ENCODE measurements around the gene MITF.

Gene MITF

DNA sequence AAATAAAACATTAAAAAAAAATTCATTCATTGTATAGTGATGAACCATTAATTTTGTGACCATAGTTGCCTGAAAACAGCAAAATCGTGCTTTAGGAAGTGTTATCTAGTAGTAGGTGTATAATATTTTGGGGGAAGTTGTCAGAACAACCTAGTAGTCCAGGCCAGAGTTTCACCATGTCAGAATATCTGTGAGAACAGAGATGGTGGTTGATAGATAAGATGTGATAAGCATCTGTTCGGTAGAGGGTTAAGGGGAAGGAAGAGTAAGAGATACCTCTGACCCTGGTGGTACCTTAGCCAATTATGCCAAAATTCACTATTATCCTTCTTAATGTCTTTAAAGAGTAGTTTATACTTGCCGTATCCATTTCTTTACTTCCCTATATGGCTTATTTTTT, 113.8 kb downstream of the MITF start:
- DNase-seq (ENCODE audit: low spot score) = no peak
- TF ChIP-seq, protein P1, sequence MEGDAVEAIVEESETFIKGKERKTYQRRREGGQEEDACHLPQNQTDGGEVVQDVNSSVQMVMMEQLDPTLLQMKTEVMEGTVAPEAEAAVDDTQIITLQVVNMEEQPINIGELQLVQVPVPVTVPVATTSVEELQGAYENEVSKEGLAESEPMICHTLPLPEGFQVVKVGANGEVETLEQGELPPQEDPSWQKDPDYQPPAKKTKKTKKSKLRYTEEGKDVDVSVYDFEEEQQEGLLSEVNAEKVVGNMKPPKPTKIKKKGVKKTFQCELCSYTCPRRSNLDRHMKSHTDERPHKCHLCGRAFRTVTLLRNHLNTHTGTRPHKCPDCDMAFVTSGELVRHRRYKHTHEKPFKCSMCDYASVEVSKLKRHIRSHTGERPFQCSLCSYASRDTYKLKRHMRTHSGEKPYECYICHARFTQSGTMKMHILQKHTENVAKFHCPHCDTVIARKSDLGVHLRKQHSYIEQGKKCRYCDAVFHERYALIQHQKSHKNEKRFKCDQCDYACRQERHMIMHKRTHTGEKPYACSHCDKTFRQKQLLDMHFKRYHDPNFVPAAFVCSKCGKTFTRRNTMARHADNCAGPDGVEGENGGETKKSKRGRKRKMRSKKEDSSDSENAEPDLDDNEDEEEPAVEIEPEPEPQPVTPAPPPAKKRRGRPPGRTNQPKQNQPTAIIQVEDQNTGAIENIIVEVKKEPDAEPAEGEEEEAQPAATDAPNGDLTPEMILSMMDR (IDR thresholded peaks at IDR 0.05; ENCODE audit: extremely low read depth, missing control alignments) = no peak

DNA sequence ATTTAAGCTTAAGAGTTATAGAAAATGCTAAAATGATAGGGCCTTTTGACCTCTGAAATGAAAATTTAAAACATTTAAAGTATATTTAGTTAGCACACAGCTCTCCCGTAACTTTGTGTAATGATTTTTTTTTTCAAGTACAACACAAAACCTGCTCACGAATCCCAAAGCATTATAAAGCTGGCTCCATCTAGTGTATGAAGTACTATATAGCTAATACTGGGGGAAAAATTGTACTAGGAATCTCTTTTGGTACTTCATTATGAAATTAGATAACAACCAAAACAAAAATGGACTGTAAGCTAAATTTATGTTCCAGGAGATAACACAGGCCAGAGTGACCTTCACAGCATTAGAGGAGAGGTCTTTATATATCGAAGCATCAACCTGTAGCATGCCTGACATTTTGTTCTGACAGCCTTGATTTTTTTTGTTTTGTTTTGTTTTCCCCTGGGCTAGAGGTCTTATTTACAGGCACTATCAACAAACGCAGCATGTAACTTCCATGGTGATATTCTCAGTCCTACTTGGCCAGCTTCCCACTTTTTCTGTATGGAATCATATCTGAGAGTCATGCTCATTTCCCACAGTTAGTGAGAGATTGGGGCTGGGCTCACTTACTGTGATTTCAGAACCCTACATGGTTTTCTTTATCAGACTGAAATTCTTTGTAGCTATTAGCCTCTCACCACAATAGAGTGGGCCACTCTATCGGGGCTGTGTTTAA, 116.3 kb downstream of the MITF start:
- TF ChIP-seq, protein P1 (IDR thresholded peaks at IDR 0.05; ENCODE audit: extremely low read depth, missing control alignments) = no peak
- DNase-seq (ENCODE audit: low spot score) = no peak

DNA sequence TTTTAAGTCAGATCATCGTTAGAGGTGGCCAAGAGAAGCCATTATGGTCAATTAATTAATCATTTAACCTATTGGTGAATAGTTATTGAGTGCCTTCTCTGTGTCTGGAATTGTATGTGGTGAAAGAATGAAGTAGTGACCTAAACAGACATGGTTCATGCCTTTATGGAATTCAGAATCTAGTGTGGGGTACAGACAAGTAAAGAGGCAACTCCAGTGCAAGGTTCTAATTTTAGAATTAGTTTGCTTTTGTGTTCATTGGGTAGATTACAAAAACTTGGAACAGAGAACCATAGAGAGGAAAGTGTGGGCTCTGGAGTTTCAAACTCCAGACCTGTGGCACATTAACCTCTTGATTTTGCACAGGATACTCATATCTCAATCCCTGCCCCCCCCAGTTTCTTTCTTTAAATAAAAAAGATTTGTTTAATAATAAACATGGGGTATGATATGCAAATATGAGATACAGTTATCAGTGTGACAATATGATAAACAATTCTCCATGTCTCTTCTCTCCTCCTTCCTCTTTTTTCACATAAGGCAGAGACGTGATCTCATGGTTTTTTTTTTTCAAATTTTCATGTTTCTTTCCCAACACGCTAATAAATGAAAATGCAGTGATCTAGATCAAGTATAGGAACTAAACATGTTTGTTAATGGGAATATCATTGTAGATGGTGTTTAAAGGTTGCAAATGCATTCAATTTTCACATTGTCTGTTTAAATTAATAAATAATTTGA, 117.9 kb downstream of the MITF start:
- DNase-seq (ENCODE audit: low spot score) = no peak
- TF ChIP-seq, protein P1 (IDR thresholded peaks at IDR 0.05; ENCODE audit: extremely low read depth, missing control alignments) = no peak

DNA sequence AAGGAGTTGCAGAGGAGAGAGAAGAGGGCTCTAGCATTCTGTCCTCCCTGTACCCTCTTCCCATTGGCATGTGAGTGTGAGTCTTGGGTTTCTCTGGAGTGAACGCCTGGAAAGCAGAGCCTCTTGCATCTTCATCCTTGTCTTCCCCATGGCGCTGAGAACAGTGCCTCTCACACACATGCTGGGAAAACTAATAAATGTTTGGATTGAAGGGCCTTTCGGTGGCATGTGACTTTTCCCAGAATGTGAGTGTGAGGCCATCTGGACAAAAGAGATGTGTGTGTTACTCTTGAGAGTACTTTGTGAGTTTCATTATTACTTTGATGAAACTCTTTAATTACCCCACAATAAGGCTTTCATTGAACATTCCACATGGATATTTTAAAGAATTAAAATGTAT, 122.3 kb downstream of the MITF start:
- DNase-seq (ENCODE audit: low spot score) = no peak
- TF ChIP-seq, protein P1 (IDR thresholded peaks at IDR 0.05; ENCODE audit: extremely low read depth, missing control alignments) = no peak

DNA sequence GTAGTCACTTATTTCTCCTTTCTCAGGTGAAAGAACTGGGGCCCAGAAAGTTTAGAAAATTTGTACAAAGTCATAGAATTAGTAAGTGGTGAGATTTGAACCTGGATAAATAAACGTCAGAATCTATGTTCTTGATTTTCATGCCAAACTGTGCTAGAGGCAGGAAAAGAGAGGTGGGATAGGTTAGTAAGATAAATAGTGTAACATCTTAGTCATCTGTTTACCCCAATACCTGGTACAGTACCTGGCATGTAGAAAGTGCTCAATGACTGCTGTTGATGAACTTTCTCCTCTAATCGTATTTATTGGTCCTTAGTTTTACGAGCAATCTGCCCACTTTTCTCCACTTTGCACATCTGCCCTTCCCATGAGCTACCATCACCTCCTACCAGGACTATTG, 124.9 kb downstream of the MITF start:
- TF ChIP-seq, protein P1 (IDR thresholded peaks at IDR 0.05; ENCODE audit: extremely low read depth, missing control alignments) = no peak
- no peak for DNase-seq (ENCODE audit: low spot score)

DNA sequence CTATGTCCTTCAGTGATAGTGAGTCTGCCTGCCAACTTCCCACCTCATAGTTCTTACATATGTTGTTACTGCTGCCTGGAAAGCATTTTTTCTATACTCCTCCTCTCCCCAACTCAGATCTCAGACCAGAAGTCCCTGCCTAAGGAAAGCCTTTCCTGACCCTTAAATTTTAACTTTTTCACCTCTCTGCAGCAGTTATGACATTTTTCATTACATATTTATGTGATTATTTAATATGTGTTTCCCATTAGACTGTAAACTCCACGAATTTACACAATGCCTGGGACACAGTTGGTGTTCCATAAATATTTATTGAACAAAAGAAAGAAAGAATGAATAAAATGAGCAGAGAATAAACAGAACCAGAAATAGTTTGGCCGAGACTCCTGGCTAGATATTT, 125.5 kb downstream of the MITF start:
- TF ChIP-seq, protein P1 (IDR thresholded peaks at IDR 0.05; ENCODE audit: extremely low read depth, missing control alignments) = no peak
- no peak for DNase-seq (ENCODE audit: low spot score)

DNA sequence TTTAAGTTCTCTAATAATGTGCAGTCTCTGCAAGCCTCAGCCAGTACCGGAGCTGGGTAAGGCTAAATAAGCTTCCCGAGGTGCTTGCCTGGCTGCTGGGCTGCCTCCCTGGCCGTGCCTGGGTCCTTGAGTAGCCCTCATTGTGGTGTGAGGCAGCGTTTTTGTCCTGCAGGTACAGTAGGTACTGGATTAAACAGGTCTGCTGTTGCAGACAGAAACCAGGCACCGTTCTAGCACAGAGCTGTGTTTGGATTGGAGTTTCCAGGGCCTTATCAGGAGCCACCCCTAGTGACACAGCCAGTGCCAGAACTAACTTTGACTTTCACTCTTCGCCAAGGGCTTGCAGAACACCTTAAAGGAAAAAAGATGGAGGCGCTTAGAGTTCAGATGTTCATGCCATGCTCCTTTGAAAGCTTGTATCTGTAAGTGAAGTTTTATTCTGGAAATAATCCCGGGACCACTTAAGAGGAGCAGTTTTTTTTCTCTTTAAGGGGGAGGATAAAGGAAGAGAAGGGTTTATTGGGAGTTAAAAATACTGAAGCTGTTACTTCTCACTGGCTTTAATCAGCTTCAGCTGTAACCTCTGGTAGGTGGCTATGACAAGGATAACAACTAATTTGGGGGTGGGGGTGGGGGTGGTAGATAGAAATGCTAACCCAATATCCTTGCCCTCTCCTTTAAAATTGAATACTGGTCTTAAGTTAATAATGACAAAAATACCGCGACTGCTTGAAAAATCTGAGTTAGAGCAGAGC, 126.8 kb downstream of the MITF start:
- DNase-seq (ENCODE audit: low spot score) = no peak
- TF ChIP-seq, protein P1 (IDR thresholded peaks at IDR 0.05; ENCODE audit: extremely low read depth, missing control alignments) = no peak

Measured in GM20000 (cell line).